Measurements from ENCODE around the gene ERICH2. TPM values are rescaled to one million over a fixed set of nuclear protein-coding genes. Genes with fewer than 3 reads are reported as not detected.

The ERICH2 gene
- total RNA-seq, 1 donor from 2014 or later, result 0.82 TPM

GRCh38 chr2:170815746-170816503, 45.7 kb downstream of the ERICH2 start:
- peak overlapping the region; percentile 59 for H3K4me3 ChIP-seq
- peak; percentile 80 for TF ChIP-seq CTCF (IDR thresholded peaks at IDR 0.05; ENCODE audit: borderline replicate concordance)
- peaks cover 97% of the 10 kb centered on the region for H3K27me3 ChIP-seq (ENCODE audit: low read depth)
- H3K36me3 ChIP-seq, result no peaks in the 10 kb centered on the region
- H3K27ac ChIP-seq (replicated peaks), result no peak overlapping the region
- DNase-seq, result peak; percentile 33
- intact Hi-C loops (cut with micrococcal nuclease), result loop anchor here (10.0 kb wide), 2 partner anchors 411 to 451 kb away; no protein-coding TSS in a partner anchor
- H3K9me3 ChIP-seq (replicated peaks), result no peaks in the 10 kb centered on the region
- peaks cover 65% of the 10 kb centered on the region for H3K4me1 ChIP-seq

- intact Hi-C loops (cut with micrococcal nuclease), result loop anchor here (10.0 kb wide), 2 partner anchors 412 to 452 kb away; no protein-coding TSS in a partner anchor
- Histone ChIP-seq H3K9me3 (replicated peaks) (no peaks in the 10 kb centered on the region), H3K36me3 (no peaks in the 10 kb centered on the region), H3K27ac (replicated peaks) (no peak within 1 kb of the TSS), H3K27me3 (ENCODE audit: low read depth) (peaks cover 97% of the 10 kb centered on the region), H3K4me3 (peak within 1 kb of the TSS; percentile 59), H3K4me1 (peaks cover 71% of the 10 kb centered on the region)
- no peak for TF ChIP-seq CTCF (IDR thresholded peaks at IDR 0.05; ENCODE audit: borderline replicate concordance)
- DNase-seq, result peak; percentile 24
Measured at GRCh38 chr2:170816504-170817092, 46.4 kb downstream of the ERICH2 start, which contains the start of gene GAD1. TSS of gene GAD1 (plus strand) at chr2:170816887. CDS start at chr2:170818592, 1,705 bp downstream.

- H3K9me3 ChIP-seq (replicated peaks), result no peaks in the 10 kb centered on the region
- no peak overlapping the region for H3K27ac ChIP-seq (replicated peaks)
- H3K4me3 ChIP-seq, result peak overlapping the region; percentile 59
- no peak for DNase-seq
- peaks cover 79% of the 10 kb centered on the region for H3K4me1 ChIP-seq
- H3K27me3 ChIP-seq (ENCODE audit: low read depth), result peaks cover 100% of the 10 kb centered on the region
- TF ChIP-seq CTCF (IDR thresholded peaks at IDR 0.05; ENCODE audit: borderline replicate concordance), result no peak
- H3K36me3 ChIP-seq, result no peaks in the 10 kb centered on the region
- intact Hi-C loops (cut with micrococcal nuclease), result loop anchor here (10.0 kb wide), 2 partner anchors 413 to 453 kb away; no protein-coding TSS in a partner anchor
Measured at GRCh38 chr2:170817093-170818035, 47.2 kb downstream of the ERICH2 start.

GRCh38 chr2:170818036-170818751, 48.0 kb downstream of the ERICH2 start:
- H3K27me3 ChIP-seq (ENCODE audit: low read depth), result peaks cover 100% of the 10 kb centered on the region

More at GRCh38 chr2:170818036-170818751, 48.0 kb downstream of the ERICH2 start:
- Histone ChIP-seq H3K36me3 (no peaks in the 10 kb centered on the region), H3K4me3 (peak overlapping the region; percentile 59), H3K9me3 (replicated peaks) (no peaks in the 10 kb centered on the region), H3K27ac (replicated peaks) (no peak overlapping the region), H3K4me1 (peaks cover 84% of the 10 kb centered on the region)
- TF ChIP-seq CTCF (IDR thresholded peaks at IDR 0.05; ENCODE audit: borderline replicate concordance), result no peak
- intact Hi-C loops (cut with micrococcal nuclease), result loop anchor here (10.0 kb wide), 2 partner anchors 413 to 453 kb away; no protein-coding TSS in a partner anchor
- DNase-seq, result no peak

Measured in left ventricle myocardium inferior (tissue), 1 donor.